Left ventricle myocardium inferior (tissue), 1 donor: ENCODE results near the gene TPSD1. TPM values are rescaled to one million over a fixed set of nuclear protein-coding genes. Genes with fewer than 3 reads are reported as not detected.

Experiments
- DNase-seq: peaks from one replicate; pipeline ENCODE4 v3.0.0-alpha.2; 2020
- H3K27ac ChIP-seq: fragments of 200-600 bp; replicated peaks from 2 replicates; pipeline ENCODE4 v1.8.0; 2021
- H3K27me3 ChIP-seq: fragments of 200-600 bp; 2 replicates; pipeline ENCODE4 v1.8.0; 2021; ENCODE audit warnings: low read depth
- H3K36me3 ChIP-seq: fragments of 200-600 bp; 2 replicates; pipeline ENCODE4 v1.8.0; 2021
- H3K4me1 ChIP-seq: fragments of 200-600 bp; 2 replicates; pipeline ENCODE4 v1.8.0; 2021
- H3K4me3 ChIP-seq: fragments of 200-600 bp; 2 replicates; pipeline ENCODE4 v1.8.0; 2021; ENCODE audit warnings: mild to moderate bottlenecking, moderate library complexity
- H3K9me3 ChIP-seq: fragments of 200-600 bp; replicated peaks from 2 replicates; pipeline ENCODE4 v1.8.0; 2021
- CTCF ChIP-seq: fragments of 200-600 bp; IDR thresholded peaks from 2 replicates; pipeline ENCODE4 v1.8.0; 2021; ENCODE audit warnings: antibody characterized with exemption, mild to moderate bottlenecking, borderline replicate concordance
- intact Hi-C: fragments of 100-400 bp; cut with micrococcal nuclease; formaldehyde crosslinking; loops from one replicate; pipeline ENCODE4 v1.11.0; 2022
- total RNA-seq: library from RNA; stranded (reverse); fragmentation: NEBNext Ultra II Directional; extraction: Animal tissue kit (Norgen Biotek cat#: 25700); gene quantifications from one replicate; pipeline ENCODE4 v1.2.1, GENCODE V29; 2021
- donor health status: DM: no; HTN: yes; CAD: no; lungs with severe emphysema.

The TPSD1 gene
- total RNA-seq, 1 donor from 2014 or later, result not detected

GRCh38 chr16:1211451-1212268 lies 44.2 kb upstream of the TPSD1 start:
- no peaks in the 10 kb centered on the region for H3K36me3 ChIP-seq
- H3K27ac ChIP-seq, result no peak overlapping the region

GRCh38 chr16:1212616-1213194 lies 43.2 kb upstream of the TPSD1 start:
- DNase-seq, result no peak
- Histone ChIP-seq H3K9me3 (no peaks in the 10 kb centered on the region), H3K27ac (no peak overlapping the region), H3K36me3 (no peaks in the 10 kb centered on the region), H3K4me3 (no peak overlapping the region), H3K4me1 (no peaks in the 10 kb centered on the region), H3K27me3 (peaks cover 30% of the 10 kb centered on the region)
- no peak for TF ChIP-seq CTCF
- intact Hi-C loops, result no loop called here

More at GRCh38 chr16:1211451-1212268, 44.2 kb upstream of the TPSD1 start:
- TF ChIP-seq CTCF, result no peak
- intact Hi-C loops, result no loop called here
- Histone ChIP-seq H3K27me3 (peaks cover 30% of the 10 kb centered on the region), H3K9me3 (no peaks in the 10 kb centered on the region), H3K4me1 (no peaks in the 10 kb centered on the region), H3K4me3 (no peak overlapping the region)
- DNase-seq, result no peak

GRCh38 chr16:1213231-1213630 lies 42.6 kb upstream of the TPSD1 start:
- H3K36me3 ChIP-seq, result no peaks in the 10 kb centered on the region
- H3K27me3 ChIP-seq, result peaks cover 30% of the 10 kb centered on the region
- no peak for DNase-seq
- no peak overlapping the region for H3K4me3 ChIP-seq
- no peaks in the 10 kb centered on the region for H3K9me3 ChIP-seq
- no peak for TF ChIP-seq CTCF
- no peaks in the 10 kb centered on the region for H3K4me1 ChIP-seq
- intact Hi-C loops, result no loop called here
- no peak overlapping the region for H3K27ac ChIP-seq

- peaks cover 30% of the 10 kb centered on the region for H3K27me3 ChIP-seq
- H3K27ac ChIP-seq, result no peak overlapping the region
- TF ChIP-seq CTCF, result no peak
- no peak for DNase-seq
- intact Hi-C loops, result no loop called here
- no peak overlapping the region for H3K4me3 ChIP-seq
- no peaks in the 10 kb centered on the region for H3K9me3 ChIP-seq
- no peaks in the 10 kb centered on the region for H3K4me1 ChIP-seq
- H3K36me3 ChIP-seq, result no peaks in the 10 kb centered on the region
These were observed 42.0 kb upstream of the TPSD1 start for GRCh38 chr16:1213796-1214372.

GRCh38 chr16:1214719-1215118 lies 41.1 kb upstream of the TPSD1 start:
- Histone ChIP-seq H3K27me3 (peaks cover 25% of the 10 kb centered on the region), H3K4me1 (no peaks in the 10 kb centered on the region), H3K36me3 (no peaks in the 10 kb centered on the region), H3K9me3 (no peaks in the 10 kb centered on the region), H3K4me3 (no peak overlapping the region), H3K27ac (no peak overlapping the region)
- no peak for TF ChIP-seq CTCF
- no peak for DNase-seq
- intact Hi-C loops, result no loop called here
